ENCODE data around the gene WDR33.

WDR33 gene

DNA sequence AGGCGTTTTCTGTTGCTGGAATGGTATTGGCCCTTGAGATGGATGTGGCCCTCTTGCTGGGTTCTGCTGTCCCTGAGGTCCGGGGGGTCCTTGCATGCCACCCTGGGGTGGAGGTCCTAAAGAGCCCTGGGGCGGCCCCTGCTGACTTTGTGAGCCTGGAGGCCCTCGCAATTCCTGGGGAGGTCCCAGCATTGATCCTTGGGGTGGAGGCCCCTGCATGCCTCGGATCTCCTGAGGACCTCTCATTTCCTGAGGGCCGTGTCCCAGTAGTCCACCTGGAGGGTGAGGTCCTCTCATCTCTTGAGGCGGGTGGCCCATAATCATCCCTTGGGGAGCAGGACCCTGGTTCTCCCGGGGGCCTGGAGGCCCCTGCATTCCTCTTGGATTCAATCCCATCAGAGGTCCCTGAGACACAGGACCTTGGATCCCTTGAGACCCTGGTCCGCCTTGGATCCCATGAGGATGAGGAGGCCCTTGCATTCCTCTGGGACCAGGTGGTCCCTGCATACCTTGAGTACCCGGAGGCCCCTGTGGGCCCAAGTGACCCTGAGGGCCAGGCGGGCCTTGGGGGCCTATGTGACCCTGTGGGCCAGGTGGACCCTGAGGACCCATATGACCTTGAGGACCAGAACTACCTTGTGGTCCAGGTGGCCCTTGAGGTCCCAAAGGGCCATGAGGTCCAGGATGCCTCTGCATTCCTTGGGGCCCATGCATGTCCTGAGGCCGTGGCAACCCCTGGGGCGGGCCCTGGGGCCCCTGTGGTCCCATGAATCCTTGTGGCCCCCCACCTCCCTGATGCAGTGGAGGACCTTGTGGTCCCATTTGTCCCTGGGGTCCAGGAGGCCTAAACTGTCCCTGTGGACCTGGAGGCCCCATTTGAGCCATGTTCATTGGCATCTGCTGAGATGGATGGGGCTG is 91.4 kb downstream of the WDR33 start:
- DNase-seq (ENCODE audit: low read depth in 3 of 3), result no peak

DNA sequence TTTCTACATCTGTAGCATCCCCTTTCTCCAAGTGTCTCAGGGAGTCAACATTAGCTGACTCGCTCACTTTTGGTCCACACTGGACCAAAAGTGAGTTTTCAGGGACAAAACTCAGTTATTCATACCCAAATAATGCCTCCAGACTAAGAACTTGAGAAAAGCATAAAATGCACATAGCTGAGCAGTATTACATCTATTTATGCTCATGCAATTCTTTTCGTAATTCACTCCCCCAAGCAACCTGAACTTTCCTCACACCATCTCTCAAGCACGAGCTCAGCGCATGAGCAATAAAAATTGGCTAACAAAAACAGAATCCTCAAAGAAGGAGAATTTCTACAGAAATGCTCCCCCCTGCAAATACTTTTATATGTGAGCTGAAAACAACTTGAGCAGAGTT is 92.7 kb downstream of the WDR33 start:
- no peak for DNase-seq (ENCODE audit: low read depth in 3 of 3)

DNA sequence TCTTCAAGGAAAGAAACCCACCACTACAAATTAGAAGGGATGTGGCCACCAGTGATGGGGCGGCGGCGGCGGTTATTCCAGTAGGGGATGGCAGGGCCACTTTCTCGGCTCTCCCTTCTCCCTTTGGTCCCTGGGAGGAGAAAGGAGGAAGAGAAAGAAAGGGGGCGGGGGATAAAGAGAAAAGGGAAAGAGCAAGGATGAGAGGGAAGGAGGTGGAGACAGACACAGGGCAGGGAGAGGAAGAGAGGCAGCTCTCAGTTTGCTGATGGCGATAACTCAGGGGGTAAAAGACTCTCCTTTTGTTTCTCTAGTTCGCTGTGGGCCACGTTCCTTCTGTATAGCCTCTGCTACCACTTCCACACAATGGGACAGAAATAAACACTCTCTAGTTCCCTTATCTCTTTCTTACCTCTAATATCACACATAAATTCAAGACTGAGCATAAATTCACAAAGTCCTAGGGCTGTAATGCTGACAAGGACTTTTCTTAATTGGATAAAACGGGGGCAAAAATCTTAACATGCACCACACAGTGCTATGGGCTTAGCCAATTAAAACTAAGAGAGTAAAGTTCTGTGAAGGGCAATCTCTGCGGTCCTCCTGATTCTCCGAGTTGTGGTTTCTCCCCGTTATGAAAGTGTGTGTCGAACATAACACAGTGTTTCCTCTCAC is 95.1 kb downstream of the WDR33 start:
- no peak for DNase-seq (ENCODE audit: low read depth in 3 of 3)

DNA sequence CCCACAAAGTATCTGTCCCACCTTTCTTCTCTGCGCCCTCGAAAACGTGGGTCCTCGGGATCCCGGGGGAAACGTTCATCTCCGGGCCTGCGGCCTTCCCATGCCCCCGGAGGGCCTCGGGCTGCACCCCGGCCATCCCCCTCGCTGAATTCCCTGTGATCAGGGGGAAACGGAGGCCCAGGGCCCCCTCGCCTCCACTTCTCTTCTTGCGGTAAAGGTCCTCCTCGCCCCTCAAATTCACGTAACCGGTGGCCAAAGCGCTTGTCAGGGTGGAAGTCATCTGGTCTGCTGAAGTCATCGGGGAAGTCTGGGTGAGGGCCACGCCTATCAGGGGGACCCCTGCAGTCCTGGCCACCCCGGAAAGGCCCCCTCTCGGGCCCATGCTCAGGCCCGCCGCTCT is 97.4 kb downstream of the WDR33 start:
- no peak for DNase-seq (ENCODE audit: low read depth in 3 of 3)

DNA sequence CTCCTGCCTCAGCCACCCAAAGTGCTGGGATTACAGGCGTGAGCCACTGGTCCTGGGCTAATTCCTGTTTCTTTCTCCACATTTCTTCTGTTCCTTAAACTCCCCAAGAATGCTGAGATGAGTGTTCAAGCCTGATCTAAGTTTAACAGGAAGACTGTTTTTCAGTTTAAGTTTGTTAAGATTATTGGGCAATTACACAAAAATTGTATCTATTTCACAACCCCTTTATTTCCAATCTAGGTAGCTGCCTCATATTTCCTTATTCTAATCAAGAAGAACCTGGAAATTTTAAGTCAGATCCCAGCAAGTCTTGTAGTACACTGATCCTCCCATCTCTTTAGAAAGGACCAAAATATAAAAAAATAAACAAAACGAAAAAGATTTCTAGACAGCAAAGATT is 98.0 kb downstream of the WDR33 start:
- DNase-seq (ENCODE audit: low read depth in 3 of 3), result no peak

DNA sequence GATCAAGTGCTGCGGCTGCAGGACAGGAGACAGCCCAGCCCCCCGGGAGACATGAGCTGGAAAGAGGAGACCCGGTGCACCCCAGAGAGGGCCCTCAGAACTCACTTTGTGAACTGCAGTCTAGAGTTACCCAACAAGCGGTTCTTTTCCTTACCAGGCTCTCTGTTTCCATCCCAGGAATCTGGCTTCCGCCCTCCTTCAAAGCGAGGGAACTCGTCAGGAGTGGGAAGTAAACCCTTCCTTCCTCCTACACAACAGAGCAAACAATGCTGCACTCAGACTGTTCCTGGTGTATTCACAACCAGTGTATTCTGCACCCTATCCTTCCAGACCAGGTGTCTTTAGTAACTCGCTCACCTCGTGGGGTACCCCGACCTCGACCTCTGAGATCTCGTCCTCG is 101.6 kb downstream of the WDR33 start:
- DNase-seq (ENCODE audit: low read depth in 3 of 3), result no peak

DNA sequence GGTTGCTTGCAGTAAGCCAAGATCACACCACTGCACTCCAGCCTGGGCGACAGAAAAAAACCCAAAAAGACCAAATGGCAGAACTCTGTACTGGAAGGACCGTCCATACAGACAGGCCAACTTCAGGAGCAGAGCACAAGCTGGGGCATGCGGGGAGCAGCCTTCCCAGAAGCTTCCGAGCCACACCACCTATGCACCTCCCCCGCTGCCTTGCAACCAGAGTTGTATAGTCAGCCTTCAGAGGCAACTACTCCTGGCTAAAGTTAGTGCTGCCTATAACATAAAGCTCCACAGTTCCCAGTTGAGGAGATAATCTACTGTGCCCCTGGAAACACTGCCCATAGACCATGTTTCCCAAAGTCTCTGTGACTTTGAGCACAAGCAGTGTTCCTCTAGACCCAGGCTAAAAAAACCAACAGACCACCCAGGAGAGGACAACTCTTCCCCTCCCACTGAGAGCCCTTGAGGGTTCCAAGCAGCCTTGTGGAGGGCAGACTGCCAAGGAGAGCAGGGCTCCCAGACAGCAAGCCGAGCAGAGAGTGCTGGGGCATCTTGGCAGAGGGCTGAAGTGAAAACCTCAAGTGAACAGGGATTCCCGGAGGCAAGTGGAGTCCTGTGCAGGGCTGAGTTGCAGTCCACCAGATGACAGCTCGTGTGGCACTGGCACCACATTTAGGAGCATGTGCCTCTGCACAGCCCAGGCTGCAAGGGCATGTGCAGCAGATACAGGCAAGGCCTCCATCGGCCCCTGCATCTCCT is 102.9 kb downstream of the WDR33 start:
- no peak for DNase-seq (ENCODE audit: low read depth in 3 of 3)

DNA sequence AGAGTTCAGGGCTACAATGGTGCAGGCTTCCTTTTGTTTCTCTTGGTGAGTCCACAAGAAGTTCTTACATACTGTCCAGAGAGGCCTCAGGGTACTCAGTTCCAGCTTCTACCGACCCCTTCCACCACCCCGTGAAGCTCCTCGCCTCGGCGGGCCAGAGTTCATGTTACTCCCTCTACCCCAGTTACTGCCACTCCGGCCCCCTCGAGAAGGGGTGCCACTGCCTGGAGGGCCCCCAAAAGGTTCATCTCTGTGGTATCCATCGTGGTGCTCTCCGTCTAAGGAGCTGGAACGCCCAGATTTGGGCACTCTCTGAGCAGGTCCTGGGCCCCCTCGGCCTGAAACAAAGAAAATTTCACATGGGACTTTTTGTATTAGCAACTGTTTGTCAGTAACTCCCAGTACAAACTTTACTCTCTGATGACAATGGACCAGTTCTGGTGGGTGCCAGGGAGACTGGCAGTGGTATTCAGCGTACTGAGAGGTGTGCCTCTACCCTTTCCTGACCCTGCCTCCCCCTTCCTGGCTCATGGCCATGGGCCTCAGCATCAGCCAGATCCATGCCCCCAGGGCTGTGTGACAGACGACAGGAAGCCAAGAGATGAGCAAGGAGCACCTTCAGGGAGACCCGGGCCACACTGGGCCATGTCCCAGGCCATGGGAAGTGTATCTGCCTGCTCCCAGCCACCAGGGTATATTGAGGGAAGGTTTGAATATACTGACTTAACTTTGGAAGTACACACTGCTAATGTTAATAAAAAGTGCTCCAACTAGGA is 104.6 kb downstream of the WDR33 start:
- no peak for DNase-seq (ENCODE audit: low read depth in 3 of 3)

DNA sequence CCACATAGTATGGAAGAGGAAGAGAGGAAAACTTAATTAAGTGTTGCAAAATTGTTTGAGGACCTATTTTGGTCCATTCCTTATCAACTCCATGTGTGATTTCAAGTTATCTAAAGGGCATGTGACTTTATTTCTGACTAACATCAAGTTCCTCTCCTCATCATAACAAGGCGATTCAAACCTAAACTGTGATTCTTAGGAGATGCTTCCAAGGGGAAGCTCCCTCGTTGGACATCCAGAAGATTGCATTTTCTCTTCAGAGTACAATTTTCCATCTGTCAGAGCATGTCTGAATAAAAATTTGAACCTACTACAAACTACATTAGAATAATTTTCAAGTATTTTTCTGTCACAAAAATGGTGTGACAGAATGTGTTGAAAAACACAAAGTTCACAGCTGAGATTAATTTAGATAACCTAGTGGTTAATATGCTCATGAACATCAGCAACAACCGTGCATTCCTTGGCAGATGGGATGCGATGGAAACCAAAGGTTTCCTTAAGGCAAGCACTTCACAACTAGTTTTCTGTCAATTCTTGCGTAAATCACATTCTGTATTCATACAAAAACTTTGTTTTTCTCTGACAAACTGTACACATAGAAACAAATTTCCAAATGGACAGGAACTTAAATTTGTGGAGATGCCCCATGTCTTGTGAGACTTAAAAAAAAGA is 105.4 kb downstream of the WDR33 start:
- no peak for DNase-seq (ENCODE audit: low read depth in 3 of 3)

DNA sequence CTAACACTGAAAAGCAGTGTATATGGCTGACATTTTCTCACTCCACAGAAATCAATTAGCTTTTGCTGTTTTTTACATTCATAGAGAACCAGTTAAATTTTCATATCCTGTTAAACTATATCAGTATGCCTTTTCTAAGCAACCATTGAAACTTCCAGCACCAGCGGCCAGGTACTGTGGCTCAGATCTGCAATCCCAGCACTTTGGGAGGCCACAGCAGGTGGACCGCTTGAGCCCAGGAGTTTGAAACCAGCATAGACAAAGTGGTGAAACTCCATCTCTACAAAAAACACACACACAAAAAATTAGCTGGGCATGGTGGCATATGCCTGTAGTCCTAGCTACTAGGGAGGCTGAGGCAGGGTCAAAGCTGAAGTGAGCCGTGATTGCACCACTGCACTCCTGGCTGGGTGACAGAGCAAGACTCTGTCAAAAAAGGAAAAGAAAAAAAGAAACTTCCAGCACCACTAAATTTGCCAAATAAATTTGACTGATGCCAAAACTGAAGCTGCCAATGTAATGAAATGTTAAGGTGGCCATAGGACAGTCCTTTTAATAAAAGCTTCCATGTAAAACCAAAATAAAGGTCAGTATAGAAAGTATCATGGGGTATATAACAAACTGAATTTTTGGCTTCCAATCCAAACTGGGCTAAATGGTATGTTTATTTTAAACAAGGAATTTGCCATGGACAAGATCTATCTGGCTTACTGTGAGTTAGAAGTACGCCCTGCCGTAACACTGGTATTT is 106.2 kb downstream of the WDR33 start:
- DNase-seq (ENCODE audit: low read depth in 3 of 3), result no peak

DNA sequence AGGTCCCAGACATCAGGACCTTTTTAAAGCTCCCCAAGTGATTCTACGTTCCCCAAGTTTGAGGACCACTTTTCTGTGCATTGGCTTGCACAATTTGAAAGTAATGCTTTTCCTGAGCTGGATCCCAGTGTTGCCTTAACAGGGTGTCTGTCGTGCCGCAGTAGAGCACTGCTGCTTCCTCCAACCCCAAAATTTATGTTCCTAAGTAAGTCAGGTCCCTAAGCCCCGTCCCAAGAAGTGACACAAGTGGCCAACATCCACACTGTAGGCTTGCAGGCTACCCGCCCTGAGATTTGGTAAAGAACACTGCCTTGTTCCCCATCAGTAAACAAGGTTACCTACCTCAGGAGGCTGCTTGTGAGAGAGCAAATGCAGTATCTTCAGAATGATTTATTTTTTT is 107.7 kb downstream of the WDR33 start:
- no peak for DNase-seq (ENCODE audit: low read depth in 3 of 3)

DNA sequence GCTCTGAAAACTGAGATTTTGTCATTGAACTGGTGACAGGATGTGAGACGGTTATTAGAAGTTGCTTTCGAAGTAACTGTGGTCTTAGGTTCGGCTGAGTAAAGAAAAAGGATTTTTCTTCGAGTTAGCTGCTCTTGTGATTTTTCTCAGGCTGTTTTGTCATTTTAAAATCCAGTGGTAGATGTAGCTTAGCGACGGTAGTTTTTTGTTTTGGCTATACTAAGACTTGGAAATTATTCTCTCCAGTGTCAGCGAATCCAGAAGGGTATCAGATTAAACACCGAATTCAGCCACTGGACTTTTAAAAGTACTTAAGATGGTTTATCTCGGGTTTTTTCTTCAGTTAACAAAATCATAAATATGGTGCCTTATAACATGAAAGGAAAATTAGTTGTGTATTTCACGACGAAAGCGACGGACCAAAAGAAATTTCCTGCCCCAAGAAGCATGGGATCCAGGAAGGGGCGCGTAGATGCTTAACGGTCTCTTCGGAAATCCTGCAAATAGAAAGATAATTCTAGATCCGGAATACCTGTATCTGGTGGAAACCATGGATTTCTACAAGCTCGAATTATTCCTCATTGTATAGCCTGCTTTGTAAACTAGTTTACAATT is 108.5 kb downstream of the WDR33 start:
- no peak for DNase-seq (ENCODE audit: low read depth in 3 of 3)

DNA sequence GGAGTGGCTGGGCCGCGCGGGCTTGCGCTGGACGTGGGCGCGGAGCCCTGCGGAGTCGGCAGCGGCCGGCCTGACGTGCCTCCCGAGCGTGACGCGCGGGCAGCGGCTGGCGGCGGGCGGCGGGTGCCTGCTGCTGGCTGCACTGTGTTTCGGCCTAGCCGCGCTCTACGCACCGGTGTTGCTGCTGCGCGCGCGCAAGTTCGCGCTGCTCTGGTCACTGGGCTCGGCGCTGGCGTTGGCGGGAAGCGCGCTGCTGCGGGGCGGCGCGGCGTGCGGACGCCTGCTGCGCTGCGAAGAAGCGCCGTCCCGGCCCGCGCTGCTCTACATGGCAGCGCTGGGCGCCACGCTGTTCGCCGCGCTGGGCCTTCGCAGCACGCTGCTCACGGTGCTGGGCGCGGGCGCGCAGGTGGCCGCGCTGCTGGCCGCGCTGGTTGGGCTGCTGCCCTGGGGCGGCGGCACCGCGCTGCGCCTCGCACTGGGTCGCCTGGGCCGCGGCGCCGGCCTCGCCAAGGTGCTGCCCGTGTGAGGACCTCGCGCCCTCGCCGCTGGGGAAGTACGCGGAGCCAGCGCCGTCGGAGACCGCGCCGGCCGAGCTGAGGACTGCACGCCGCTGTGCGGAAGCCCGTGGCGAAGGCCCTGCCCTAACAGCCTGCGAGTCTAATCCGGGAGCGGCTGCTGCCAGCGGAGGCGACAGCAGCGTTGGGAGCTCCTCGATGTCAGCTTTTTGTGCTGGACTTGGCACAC is 109.1 kb downstream of the WDR33 start:
- peak; percentile 53 to 71 (median 57) for DNase-seq (ENCODE audit: low read depth in 3 of 3)

DNA sequence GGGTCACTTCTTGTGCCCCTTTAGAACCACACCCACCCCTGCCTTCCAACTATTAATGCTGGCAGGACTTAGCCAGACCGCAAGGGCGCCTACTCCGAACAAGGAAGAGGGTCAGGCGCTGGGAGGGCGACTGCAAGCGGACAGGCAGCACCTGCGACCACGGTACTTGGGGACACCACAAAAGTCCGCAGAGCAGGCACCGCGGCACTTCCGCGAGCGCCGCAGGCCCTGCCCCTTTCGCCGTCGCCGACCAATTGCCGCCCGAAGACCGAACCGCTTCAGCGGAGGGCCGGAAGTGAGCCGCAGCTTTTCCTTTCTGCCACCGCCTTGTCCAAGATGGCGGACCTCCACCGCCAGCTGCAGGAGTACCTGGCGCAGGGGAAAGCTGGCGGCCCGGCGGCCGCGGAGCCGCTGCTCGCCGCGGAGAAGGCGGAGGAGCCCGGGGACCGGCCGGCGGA is 109.7 kb downstream of the WDR33 start, which contains the start of gene SFT2D3:
Gene SFT2D3 (plus strand): TSS at position 305 of the 458 bp plus-strand sequence. CDS start 32 bp downstream, at position 337.
- peak; percentile 79 to 91 (median 81) for DNase-seq (ENCODE audit: low read depth in 3 of 3)

DNA sequence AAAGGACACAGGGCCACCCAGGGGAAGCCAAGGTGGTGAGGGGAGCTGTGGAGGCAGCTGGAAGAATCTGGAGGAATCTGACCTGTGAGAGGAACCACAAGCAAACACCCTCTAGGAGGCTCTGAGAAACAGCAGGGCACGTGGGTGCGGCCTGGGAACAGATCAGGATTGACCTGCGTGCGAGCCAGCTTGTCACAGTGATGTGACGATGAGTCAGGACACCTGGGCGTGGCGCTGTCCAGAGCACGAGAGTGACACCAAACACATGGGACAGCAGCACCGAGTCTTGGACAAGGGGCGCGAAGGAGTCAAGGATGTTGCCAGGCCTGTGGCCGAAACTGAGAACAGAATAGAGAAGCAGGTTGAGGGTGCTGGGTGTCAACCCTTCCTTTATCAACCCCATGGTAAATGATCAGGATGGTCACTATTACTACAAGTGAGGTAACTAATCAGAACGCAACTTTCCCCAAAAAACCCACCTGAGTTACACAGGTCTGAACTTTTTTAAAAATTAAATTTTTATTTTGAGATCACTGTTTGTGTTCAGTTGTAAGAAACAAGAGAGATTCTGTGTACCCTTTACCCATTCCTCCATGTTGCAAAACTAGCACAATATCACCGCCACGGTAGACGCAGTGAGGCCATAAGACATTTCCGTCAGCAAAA is 110.3 kb downstream of the WDR33 start:
- DNase-seq (ENCODE audit: low read depth in 3 of 3), result peak in 1 of 3 experiments; percentile 13

DNA sequence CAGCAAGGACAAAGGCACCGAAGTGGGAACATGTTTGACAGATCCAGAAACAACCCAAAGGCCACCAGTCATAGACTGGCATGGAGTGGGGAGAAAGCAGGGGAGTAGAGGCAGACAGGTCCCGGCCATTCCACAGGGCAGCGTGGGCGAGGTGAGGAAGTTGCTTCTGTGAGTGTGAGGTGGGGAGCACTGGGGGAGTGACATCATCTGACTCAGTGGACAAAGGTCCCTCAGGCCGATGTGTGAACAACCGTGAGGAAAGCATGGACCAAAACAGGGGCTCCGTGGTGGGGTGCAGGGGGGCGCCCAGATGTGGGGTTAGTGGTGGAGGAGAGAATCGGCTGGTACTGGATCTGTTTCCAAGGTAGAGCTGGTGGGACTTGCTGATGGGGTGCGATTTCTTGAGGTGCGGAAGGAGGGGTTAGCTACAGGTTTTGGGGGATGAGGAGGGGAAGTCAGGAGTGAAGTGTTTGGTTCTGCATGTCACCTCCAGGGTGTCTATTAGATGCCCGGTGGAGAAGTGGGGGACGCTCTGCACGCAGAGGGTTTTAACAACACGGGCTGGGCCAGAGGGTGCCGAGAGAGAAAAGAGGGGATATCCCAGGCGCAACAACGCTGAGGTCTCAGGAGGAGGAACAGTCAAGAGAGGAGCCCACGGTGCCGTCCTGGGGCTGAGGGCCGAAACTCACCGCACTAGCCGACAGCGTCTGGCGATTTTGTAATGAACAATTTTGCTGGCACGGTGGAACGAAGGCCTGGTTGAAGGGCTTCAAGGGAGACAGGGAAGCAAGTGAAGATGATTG is 112.2 kb downstream of the WDR33 start:
- no peak for DNase-seq (ENCODE audit: low read depth in 3 of 3)

DNA sequence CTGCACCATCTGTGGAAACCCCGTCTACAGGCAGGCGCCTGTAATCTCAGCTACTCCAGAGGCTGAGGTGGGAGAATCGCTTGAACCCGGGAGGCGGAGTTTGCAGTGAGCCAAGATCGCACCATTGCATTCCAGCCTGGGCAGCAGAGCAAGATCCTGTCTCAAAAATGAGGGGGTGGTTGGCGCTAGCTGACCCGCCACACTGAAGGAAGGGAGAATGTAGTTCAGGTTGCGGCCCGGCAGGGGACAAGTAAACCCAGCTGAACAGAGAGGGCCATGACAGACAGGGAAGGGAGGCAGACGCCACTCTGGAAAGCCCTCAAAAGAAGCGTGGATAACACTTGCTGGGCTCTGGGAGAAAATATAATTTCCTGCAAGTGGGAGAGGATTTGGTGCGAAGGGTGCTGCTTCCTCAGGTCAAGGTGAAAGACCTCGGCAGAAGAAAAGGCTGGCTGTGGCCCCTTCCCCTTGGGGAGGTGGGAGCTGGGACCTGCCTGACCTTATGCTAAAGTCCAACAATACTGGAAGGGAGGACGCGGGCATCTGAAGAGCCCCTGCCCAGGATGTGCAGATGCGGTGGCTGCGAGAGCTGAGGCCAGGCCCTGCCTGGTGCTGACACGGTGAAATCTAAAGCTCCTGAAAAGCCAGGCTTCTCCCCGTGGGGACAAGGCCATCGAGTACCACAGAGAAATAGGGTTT is 113.3 kb downstream of the WDR33 start:
- DNase-seq (ENCODE audit: low read depth in 3 of 3), result no peak
